ENCODE measurements around the gene NBEAL1. TPM values are rescaled to one million over a fixed set of nuclear protein-coding genes. Genes with fewer than 3 reads are reported as not detected.

The NBEAL1 gene
- total RNA-seq, 3 donors from 2014 or later: 55.0 to 107 (median 81.0) TPM

DNA sequence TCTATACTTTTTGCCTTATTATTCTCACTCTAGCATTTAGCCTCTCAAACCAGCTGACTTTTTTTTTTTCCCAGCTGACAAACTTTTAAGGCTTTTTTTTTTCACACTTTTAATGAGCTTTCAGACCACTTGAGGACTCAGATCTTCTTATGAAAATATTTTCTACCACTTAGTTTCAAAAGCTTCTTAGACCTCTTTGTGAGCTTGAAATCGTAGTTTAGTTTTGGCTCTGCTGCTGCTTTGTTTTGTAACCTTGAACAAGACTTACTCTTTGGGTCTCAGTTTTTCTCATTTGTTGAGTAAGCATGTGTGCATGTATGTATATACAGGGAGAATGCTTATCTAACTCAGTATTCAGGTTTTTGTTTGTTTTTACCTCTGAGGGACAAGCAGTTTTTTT is 3.5 kb downstream of the NBEAL1 start:
- H3K4me3 ChIP-seq: no peak overlapping the region
- DNase-seq (no peak), ATAC-seq (no peak)
- no peak for TF ChIP-seq CTCF (IDR thresholded peaks at IDR 0.05)
- intact Hi-C loops (cut with DNase I, micrococcal nuclease): no loop called here
- no peaks in the 10 kb centered on the region for H3K36me3 ChIP-seq (ENCODE audit: low read depth)
- H3K4me1 ChIP-seq (ENCODE audit: low read depth): peaks cover 33% of the 10 kb centered on the region
- H3K9me3 ChIP-seq: no peaks in the 10 kb centered on the region

GRCh38 chr2:203019142-203019541 is 4.5 kb downstream of the NBEAL1 start:
- no peak for TF ChIP-seq CTCF (IDR thresholded peaks at IDR 0.05)
- DNase-seq: no peak
- no peak for ATAC-seq
- Histone ChIP-seq H3K36me3 (ENCODE audit: low read depth) (no peaks in the 10 kb centered on the region), H3K4me3 (no peak overlapping the region), H3K9me3 (no peaks in the 10 kb centered on the region), H3K4me1 (ENCODE audit: low read depth) (peaks cover 33% of the 10 kb centered on the region)
- intact Hi-C loops (cut with DNase I, micrococcal nuclease): no loop called here

DNA sequence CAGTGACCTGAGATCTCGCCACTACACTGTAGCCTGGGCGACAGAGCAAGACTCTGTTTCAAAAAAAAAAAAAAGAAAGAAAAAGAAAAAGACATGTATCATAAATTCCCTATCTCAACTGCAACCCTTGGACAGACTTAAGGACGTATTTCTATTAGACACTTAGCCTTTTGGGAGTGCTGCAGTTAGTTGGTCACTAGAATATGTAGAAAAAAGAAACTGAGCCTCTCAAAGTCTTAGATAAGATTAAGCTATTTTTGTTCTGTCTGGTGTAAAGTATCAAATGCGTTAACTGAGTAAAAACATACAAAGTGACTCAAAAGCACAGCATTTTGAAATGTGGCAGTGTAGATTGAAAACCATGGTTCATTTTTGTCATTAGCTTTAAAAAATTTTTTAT is 7.3 kb downstream of the NBEAL1 start:
- intact Hi-C loops (cut with DNase I, micrococcal nuclease): no loop called here
- no peak for DNase-seq
- H3K4me1 ChIP-seq (ENCODE audit: low read depth): peaks cover 21% of the 10 kb centered on the region
- ATAC-seq: no peak
- H3K4me3 ChIP-seq: no peak overlapping the region
- H3K36me3 ChIP-seq (ENCODE audit: low read depth): no peaks in the 10 kb centered on the region
- no peaks in the 10 kb centered on the region for H3K9me3 ChIP-seq
- TF ChIP-seq CTCF (IDR thresholded peaks at IDR 0.05): no peak

DNA sequence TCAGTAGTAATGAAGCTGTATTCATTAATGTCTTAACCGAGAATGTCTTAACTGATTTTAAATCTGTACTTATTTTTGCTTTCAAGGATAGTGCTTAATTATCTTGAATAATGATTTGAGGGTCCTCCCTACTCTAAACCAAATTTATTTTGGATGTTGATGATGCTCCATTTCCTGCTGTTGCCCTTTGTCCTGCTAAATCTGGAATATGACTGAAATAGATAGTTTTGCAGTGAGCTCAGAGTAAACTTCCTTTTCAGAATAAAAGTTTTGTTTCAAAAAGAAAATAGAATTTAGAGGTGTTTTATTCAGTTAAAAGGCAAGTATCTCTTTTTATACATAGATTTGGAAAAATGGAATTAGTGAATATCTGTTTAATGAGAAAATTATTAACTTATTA is 8.1 kb downstream of the NBEAL1 start:
- intact Hi-C loops (cut with DNase I, micrococcal nuclease): no loop called here
- Histone ChIP-seq H3K4me1 (ENCODE audit: low read depth) (peaks cover 21% of the 10 kb centered on the region), H3K36me3 (ENCODE audit: low read depth) (no peaks in the 10 kb centered on the region), H3K9me3 (no peaks in the 10 kb centered on the region), H3K4me3 (no peak overlapping the region)
- no peak for TF ChIP-seq CTCF (IDR thresholded peaks at IDR 0.05)
- DNase-seq: no peak
- ATAC-seq: no peak

DNA sequence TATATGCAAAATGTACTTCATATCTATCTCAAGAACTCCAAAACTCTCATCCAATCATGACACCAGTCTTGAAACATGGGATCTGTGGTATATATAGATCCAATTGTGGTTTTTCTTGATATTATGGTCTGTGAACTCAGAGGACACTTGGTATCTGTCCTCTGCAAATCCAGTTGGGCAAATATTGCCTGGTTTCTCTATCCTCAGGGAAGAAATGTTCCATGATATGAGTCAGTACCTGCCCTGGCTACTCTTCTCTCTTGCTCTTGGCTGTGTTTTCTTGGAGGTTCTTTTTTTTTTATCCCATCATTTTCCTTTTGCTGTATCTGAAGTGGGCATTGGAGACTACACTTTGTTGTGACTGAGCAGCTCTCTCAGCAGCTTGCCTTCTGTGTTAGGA is 10.9 kb downstream of the NBEAL1 start:
- DNase-seq (no peak), ATAC-seq (peak; percentile 24)
- H3K4me3 ChIP-seq: no peak overlapping the region
- peaks cover 1% of the 10 kb centered on the region for H3K4me1 ChIP-seq (ENCODE audit: low read depth)
- TF ChIP-seq CTCF (IDR thresholded peaks at IDR 0.05): no peak
- H3K9me3 ChIP-seq: no peaks in the 10 kb centered on the region
- no peaks in the 10 kb centered on the region for H3K36me3 ChIP-seq (ENCODE audit: low read depth)
- intact Hi-C loops (cut with DNase I, micrococcal nuclease): no loop called here

DNA sequence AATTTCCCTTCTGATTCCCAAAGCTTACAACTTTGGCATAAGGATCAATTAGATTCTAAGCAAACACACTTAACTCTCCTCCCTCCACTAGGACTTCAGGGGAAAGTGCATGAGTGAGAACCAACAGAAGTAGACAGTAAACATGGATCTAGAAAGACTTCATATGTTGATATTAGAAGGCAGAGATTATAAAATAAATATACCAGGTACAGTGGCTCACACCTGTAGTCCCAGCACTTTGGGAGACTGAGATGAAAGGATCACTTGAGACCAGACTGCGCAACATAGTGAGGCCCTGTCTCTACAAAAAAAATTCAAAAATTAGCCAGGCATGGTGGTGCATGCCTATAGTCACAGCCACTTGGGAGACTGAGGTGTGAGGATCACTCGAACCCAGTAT is 15.9 kb downstream of the NBEAL1 start:
- TF ChIP-seq CTCF (IDR thresholded peaks at IDR 0.05): no peak
- ATAC-seq: no peak

More for the DNA sequence above, 15.9 kb downstream of the NBEAL1 start:
- H3K36me3 ChIP-seq (ENCODE audit: low read depth): no peaks in the 10 kb centered on the region
- H3K4me3 ChIP-seq: no peak overlapping the region
- H3K9me3 ChIP-seq: no peaks in the 10 kb centered on the region
- intact Hi-C loops (cut with DNase I, micrococcal nuclease): no loop called here
- no peak for DNase-seq
- peaks cover 3% of the 10 kb centered on the region for H3K4me1 ChIP-seq (ENCODE audit: low read depth)

Data from mucosa of descending colon (tissue), 3 donors.